GM21619 (cell line): ENCODE results near the gene COL25A1.
"Not testable (repeated sequence)": the region's sequence is repeated elsewhere in the genome, so short reads cannot be mapped to it uniquely, and the experiment has no call there.

Experiments
- ATAC-seq: cut with Tn5 transposase; IDR thresholded peaks from one replicate; pipeline ENCODE4 v1.9.1; 2021; ENCODE audit not compliant: unreplicated experiment

The COL25A1 gene

GRCh38 chr4:109020861-109021260 lies 281.6 kb downstream of the COL25A1 start:
- no peak for ATAC-seq

- no peak for ATAC-seq
Observed at GRCh38 chr4:109016200-109016599, 286.3 kb downstream of the COL25A1 start.

DNA sequence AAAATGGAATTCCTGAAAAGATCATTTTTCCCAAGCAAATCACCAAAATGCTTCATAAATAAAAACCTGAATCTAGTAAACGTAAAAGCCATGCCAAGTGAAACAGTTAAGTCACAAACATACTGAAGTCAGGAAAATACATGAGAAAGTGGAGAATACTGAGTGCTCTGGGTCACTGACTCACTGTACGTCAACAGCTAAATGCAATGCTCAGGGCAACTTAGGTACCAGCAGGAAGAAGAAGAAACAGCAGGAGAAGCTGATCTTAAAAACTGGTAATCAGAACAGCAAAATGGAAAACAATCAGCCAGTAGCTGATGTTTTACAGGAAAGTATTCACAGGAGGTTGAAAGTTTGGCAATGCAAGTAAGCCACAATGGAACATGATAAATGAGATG lies 287.0 kb downstream of the COL25A1 start:
- ATAC-seq: no peak

DNA sequence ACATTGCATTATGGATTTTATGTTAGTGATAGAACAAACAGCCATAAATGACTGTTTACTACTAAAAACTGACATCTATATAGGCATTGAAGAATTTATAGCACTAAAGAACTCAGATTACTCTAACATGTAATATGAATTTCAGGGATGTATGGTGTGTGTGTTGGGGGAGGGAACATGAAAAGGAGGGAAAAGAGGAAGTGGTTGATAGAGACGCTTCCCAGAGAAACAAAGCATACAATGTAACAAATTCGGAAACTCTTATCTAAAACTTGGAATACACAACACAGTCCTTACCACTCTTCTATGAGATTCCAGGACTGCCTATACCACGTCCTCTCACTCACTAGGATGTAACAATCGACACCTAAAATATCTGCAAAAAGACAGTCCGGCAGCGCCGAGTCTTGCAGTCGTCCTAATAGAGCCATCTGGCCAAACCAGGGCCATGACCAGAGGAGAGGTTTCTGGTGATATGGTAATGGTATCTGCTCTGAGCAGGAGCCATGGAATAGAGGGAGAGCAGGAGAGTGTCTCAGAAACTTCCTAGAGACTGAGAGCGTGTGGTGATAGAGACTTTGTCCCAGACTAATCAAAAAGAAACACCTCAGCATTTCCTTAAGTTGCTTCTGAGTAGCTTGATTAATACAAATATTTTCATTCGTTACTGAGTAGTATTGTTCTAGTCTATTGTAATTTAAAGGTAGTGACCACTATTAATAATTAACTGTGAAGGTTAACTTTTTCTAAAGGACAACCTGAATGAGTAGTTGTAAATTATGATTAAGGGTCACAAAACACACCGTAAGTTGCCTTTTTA lies 287.7 kb downstream of the COL25A1 start:
- ATAC-seq: no peak

GRCh38 chr4:109012286-109012880 lies 290.1 kb downstream of the COL25A1 start:
- ATAC-seq: no peak

DNA sequence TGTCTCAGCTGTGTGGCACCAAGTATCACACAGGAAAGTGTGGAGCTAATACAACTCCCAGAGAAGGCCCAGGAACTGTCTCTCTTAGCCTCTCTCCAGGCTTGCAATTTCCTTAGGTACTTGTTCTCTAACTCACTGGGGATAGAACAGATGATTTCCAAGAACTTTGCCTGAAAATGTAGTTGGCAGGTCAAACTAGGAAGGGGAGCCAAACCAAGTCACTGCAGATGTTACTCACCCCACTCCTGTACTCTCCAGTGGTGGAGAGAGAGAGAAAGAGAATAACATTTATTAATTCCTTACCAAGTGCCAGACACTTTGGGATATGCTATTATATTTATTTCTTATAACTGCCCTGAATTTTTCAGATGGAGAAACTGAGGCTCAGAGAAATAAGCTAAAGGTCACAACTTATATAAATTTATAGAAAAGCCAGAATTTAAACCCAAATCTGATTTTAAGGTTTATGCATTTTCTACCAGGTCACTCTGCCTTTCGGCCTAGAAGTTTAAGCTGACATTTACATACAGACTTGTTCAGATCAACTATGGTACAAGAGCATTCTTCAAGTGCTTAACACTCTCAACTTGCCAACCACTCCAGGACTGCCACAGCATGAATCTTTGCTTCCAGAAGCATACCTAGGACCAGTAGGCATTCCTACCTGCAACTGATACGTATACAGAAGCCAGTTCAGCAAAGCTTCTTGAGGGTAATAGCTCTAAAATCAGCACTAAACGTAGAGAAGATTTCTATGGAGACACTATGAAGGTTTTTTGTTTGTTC lies 291.0 kb downstream of the COL25A1 start:
- no peak for ATAC-seq

DNA sequence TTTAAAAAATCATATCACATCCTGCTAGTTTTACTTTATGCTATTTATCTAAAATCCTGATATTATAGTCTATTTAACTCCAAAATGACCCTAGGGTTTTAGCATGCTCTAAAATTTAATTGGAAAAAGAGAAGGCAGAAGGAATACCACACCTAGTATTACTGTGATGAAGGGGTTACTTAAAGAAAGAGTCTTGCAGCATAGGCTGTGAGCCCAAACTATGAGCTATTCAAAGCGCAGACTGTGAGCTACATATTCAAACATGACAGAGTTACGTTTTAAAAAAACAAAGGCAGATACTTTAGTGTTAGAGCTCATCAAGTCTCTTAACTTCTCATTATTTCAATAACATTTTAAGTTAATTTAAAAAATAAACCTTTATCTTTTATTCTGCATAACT lies 291.9 kb downstream of the COL25A1 start:
- ATAC-seq: no peak

- ATAC-seq: no peak
Observed at GRCh38 chr4:109009909-109010308, 292.5 kb downstream of the COL25A1 start.

- no peak for ATAC-seq
Observed at GRCh38 chr4:109007976-109008375, 294.5 kb downstream of the COL25A1 start.

GRCh38 chr4:109005523-109005922 lies 296.9 kb downstream of the COL25A1 start:
- no peak for ATAC-seq

DNA sequence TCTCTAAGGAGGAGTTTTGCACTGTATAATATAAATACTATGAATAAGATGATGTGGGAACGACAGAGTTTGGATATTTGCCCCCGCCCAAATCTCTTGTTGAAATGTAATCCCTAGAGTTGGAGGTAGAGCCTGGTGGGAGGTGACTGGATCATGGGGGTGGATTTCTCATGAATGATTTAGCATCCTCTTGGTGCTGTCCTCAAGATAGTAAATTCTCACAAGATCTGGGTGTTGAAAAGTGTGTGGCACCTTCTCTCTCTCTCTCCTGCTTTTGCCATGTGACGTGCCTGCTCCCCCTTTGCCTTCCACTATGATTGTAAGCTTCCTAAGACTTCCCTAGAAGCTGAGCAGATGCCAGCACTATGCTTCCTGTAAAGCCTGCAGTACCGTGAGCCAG lies 298.0 kb downstream of the COL25A1 start:
- no peak for ATAC-seq

GRCh38 chr4:109003964-109004363 lies 298.5 kb downstream of the COL25A1 start:
- ATAC-seq: no peak

- no peak for ATAC-seq
Observed at GRCh38 chr4:108991551-108992328, 310.7 kb downstream of the COL25A1 start.

DNA sequence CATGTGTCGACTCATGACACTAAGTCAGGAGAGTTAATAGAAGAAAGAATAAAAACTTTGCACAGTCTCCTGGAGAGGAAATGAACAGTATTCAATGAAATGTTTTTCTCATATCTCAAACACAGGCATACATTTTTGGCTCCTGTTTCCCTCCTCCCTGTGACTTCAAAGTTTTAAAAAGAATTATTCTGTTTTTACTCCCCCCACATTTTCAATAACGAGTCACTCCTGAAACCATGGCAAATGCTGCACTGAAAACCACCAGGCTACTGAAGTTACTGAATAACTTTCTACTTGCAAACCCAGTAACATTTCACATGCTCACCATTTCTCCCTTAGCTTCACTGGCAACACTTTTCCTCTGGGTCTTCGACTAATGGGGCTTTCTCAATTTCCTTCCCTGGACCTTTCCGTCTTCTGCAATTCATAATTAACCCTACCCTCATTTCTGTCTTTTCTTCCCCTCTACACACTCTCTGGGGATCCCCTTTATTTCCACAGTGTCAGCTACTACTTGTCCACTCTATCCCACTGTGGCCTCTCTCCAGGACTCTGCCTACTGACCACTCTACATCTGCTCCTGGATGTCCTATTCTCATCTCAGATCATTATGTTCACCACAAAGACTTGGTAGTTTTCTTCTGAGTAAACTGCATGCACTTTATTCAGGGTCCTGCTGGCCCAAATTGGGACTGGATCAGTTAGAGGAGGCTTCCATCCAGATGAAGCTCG lies 313.8 kb downstream of the COL25A1 start:
- ATAC-seq: peak; percentile 85

- not testable (repeated sequence) for ATAC-seq
Observed at GRCh38 chr4:108984495-108984894, 318.0 kb downstream of the COL25A1 start.

- no peak for ATAC-seq
Observed at GRCh38 chr4:108982402-108983185, 319.9 kb downstream of the COL25A1 start.

- no peak for ATAC-seq
Observed at GRCh38 chr4:108980455-108981239, 321.8 kb downstream of the COL25A1 start.

DNA sequence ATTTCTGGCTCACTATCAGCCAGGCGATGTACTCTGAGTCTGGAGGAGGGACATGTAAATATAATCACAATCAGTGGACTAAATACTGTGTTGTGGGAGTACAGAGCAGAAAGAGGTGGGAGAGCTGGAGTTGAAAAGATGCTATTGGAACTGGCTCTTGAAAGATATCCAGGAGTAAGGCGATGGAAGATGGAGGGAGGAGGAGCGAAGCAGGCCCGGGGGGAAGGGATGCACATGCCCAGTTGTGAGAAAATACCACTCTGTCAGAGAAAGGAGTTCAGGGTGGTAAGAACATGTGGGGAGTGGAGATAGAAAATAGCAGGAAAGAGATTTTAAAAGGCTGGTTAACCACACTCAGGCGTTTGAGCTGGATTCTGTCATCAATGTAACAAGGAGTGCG lies 322.7 kb downstream of the COL25A1 start:
- ATAC-seq: no peak

DNA sequence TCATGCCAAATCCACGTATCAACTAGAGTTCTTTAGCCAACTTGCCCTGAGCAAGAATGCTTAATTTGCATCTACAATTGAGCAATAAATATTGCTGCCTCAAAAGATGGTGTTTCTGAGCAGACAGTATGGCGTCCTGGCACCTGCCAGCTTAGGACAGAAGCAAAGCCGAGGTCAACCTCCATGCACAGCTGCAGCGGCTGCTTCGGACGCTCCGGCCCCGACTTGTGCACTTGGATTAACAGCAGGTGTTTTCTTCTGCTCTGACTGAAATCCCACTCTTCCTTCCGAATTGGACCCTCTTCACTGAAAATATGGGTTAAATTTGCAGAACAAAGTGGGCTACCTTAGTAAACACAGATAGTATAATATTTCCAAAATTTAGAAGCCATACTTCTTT lies 324.4 kb downstream of the COL25A1 start:
- ATAC-seq: no peak
